Bronchial epithelial cell (primary cell): ENCODE measurements around the gene TMED1. TPM values are rescaled to one million over a fixed set of nuclear protein-coding genes. Genes with fewer than 3 reads are reported as not detected.

ENCODE experiments used
- DNase-seq: peaks from one replicate; pipeline ENCODE4 v3.0.0-alpha.2; 2010; ENCODE audit warnings: low read depth
- FAIRE-seq: peaks from 2 replicates; lab custom pipeline; 2011; peaks lifted over from hg19 to GRCh38; lab: Jason Lieb, UNC
- H3K27me3 ChIP-seq: 2 replicates; pipeline ENCODE4 v1.5.1; 2011; ENCODE audit warnings: low read length; ENCODE audit not compliant: control insufficient read depth, insufficient read depth
- H3K36me3 ChIP-seq: 2 replicates; pipeline ENCODE4 v1.5.1; 2011; ENCODE audit warnings: low read length; ENCODE audit not compliant: control insufficient read depth, insufficient read depth
- H3K4me3 ChIP-seq: 2 replicates; pipeline ENCODE4 v1.5.1; 2011; ENCODE audit warnings: mild to moderate bottlenecking, low read depth, low read length, control low read depth
- total RNA-seq: library from RNA; depleted of rRNA; stranded (reverse); fragments of >200 nt; gene quantifications from 2 replicates; pipeline ENCODE4 v1.2.1, GENCODE V29; 2014
- TF ChIP-seq, protein P1 (sequence below): IDR thresholded peaks from 2 replicates; pipeline ENCODE4 v1.5.1; 2011; ENCODE audit warnings: mild to moderate bottlenecking, moderate library complexity, low read length, control low read depth, inconsistent platforms; ENCODE audit not compliant: insufficient read depth, severe bottlenecking

TMED1 gene
- total RNA-seq, 1 donor from 2014 or later, result 45.3 TPM

DNA sequence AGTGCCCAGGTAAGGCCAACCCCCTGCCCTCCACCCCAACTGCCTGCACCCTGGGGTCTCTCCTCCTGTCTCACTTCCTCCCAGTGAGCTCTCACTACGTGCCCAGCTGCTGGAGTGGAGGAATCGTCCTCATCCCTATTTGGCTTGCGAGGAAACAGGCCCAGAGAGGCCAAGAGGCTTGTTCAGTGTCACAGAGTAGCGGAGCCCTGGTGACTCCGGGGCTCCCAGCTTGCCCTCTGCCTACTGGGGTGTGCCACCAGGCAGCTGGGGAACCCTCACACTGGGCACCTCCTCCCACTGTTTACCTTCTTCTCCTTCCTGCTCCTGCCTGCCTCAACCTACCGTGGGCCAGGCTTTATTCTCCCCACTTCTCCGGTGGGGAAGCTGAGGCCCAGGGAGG lies 5.6 kb downstream of the TMED1 start:
- TF ChIP-seq, protein P1, sequence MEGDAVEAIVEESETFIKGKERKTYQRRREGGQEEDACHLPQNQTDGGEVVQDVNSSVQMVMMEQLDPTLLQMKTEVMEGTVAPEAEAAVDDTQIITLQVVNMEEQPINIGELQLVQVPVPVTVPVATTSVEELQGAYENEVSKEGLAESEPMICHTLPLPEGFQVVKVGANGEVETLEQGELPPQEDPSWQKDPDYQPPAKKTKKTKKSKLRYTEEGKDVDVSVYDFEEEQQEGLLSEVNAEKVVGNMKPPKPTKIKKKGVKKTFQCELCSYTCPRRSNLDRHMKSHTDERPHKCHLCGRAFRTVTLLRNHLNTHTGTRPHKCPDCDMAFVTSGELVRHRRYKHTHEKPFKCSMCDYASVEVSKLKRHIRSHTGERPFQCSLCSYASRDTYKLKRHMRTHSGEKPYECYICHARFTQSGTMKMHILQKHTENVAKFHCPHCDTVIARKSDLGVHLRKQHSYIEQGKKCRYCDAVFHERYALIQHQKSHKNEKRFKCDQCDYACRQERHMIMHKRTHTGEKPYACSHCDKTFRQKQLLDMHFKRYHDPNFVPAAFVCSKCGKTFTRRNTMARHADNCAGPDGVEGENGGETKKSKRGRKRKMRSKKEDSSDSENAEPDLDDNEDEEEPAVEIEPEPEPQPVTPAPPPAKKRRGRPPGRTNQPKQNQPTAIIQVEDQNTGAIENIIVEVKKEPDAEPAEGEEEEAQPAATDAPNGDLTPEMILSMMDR, result no peak
- FAIRE-seq (no peak), DNase-seq (no peak)
- peaks cover 17% of the 10 kb centered on the region for H3K36me3 ChIP-seq
- H3K27me3 ChIP-seq, result no peaks in the 10 kb centered on the region
- no peak overlapping the region for H3K4me3 ChIP-seq

DNA sequence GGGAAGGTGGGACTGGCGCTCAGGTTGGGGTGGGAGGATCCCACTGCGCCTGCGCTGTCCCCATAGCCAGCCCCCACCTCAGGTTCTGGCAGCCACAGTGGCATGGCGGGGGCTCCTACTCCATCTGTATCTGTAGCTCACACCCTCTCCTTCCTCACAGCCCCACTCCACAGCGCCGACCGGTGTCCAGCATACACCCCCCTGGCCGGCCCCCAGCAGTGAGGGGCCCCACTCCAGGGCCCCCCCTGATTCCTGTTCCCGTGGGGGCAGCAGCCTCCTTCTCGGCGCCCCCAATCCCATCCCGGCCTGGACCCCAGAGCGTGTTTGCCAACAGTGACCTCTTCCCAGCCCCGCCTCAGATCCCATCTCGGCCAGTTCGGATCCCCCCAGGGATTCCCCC lies 6.0 kb downstream of the TMED1 start:
- FAIRE-seq, result no peak
- TF ChIP-seq, protein P1, result no peak
- H3K36me3 ChIP-seq, result peaks cover 17% of the 10 kb centered on the region

DNA sequence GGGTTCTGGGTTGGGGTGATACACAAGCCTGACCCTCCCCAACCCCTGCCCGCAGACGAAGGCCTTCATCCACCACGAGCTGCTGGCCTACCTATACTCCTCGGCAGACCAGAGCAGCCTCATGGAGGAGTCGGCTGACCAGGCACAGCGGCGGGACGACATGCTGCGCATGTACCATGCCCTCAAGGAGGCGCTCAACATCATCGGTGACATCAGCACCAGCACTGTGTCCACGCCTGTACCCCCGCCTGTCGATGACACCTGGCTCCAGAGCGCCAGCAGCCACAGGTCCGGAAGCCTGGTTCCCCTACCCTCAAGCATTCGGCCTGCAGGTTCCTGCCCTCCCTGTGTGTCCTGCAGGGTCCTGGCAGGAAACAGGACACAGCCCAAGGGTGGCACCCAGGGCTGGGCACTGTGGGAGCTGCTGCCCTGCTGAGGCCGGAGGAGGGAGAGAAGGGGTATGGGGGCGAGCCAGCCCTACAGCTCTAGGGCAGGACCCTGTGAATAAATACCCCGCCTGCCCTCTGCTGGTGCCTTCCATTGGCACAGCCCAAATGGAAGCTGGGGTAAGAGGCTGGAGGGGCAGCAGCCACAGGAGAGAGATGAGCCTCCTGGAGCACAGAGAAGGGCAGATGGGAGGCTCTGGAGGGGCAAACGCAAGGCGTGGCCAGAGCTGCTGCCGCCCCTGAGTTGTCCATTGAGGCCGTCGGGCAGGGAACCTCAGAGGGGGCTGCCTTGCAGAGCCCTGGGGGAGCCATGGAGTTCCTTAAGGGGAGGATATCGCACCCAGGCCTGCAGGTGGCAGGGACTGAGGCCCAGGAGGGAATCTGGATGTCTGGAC lies 6.8 kb downstream of the TMED1 start:
- Histone ChIP-seq H3K36me3 (peaks cover 21% of the 10 kb centered on the region), H3K27me3 (no peaks in the 10 kb centered on the region)

More for the DNA sequence above, 6.0 kb downstream of the TMED1 start:
- Histone ChIP-seq H3K27me3 (no peaks in the 10 kb centered on the region), H3K4me3 (no peak overlapping the region)
- no peak for DNase-seq

DNA sequence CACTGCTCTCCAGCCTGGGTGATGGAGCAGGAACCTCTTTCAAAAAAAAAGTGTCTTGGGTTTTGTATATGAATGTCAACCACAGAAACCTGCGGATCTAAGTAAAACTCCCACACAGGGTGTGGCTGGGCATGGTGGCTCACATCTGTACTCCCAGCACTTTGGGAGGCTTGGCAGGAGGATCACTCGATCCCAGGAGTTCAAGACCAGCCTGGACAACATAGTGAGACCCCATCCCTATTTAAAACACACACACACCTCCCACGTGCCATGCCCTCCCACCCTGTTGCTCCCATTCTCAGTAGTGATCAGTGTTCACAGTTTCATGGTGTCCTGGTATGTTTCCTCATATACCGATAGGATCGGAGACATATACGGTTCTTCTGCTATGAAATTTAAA lies 9.2 kb downstream of the TMED1 start:
- Histone ChIP-seq H3K27me3 (no peaks in the 10 kb centered on the region), H3K36me3 (peaks cover 23% of the 10 kb centered on the region), H3K4me3 (no peak overlapping the region)
- DNase-seq, result no peak
- TF ChIP-seq, protein P1, result no peak
- FAIRE-seq, result no peak

More for the DNA sequence above, 6.8 kb downstream of the TMED1 start:
- DNase-seq (no peak), FAIRE-seq (no peak)
- TF ChIP-seq, protein P1, result no peak
- H3K4me3 ChIP-seq, result no peak overlapping the region

DNA sequence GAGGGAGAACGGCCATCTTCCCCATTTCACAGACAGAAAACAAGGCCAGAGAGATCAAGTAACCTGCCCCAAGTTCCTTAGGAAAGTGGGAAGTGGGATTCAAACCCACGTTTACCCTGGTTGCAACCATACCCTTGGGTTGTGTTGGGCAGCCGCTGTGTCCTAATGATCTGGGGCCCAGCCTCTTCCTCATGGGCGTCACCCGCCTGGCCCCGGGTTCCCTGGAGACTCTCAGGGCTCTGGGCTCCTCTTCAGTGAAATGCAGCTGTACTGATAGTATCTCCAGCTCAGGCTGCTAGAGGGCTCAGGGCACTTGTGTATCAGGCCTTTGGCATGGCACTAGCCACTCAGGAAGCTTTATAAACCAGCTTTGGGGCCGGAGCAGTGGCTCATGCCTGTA lies 9.8 kb downstream of the TMED1 start:
- TF ChIP-seq, protein P1, result no peak
- H3K27me3 ChIP-seq, result no peaks in the 10 kb centered on the region
- H3K36me3 ChIP-seq, result peaks cover 21% of the 10 kb centered on the region
- no peak for FAIRE-seq
- no peak overlapping the region for H3K4me3 ChIP-seq
- no peak for DNase-seq
